GM19023 (cell line): ENCODE measurements around the gene TMEM178A.
"Not testable (repeated sequence)": the region's sequence is repeated elsewhere in the genome, so short reads cannot be mapped to it uniquely, and the experiment has no call there.

Experiments
- ATAC-seq: cut with Tn5 transposase; IDR thresholded peaks from one replicate; pipeline ENCODE4 v1.9.1; 2021; ENCODE audit warnings: mild to moderate bottlenecking, moderate library complexity; ENCODE audit not compliant: unreplicated experiment

The TMEM178A gene

GRCh38 chr2:39665811-39666490 lies at the start of gene TMEM178A:
TSS of gene TMEM178A (plus strand) at chr2:39665917. CDS start at chr2:39665975, 58 bp downstream.
- ATAC-seq, result no peak

GRCh38 chr2:39618236-39618635 lies 47.5 kb upstream of the TMEM178A start:
- no peak for ATAC-seq

GRCh38 chr2:39618736-39619135 lies 47.0 kb upstream of the TMEM178A start:
- no peak for ATAC-seq

- ATAC-seq, result no peak
These were observed 45.6 kb upstream of the TMEM178A start for GRCh38 chr2:39620067-39620466.

GRCh38 chr2:39621596-39621995 lies 44.1 kb upstream of the TMEM178A start:
- no peak for ATAC-seq

GRCh38 chr2:39622860-39623259 lies 42.9 kb upstream of the TMEM178A start:
- no peak for ATAC-seq

GRCh38 chr2:39623917-39624316 lies 41.8 kb upstream of the TMEM178A start:
- no peak for ATAC-seq

- ATAC-seq, result no peak
These were observed 40.4 kb upstream of the TMEM178A start for GRCh38 chr2:39625193-39625926.

GRCh38 chr2:39625927-39626270 lies 39.8 kb upstream of the TMEM178A start:
- ATAC-seq, result no peak

GRCh38 chr2:39628346-39628745 lies 37.4 kb upstream of the TMEM178A start:
- ATAC-seq, result not testable (repeated sequence)

GRCh38 chr2:39629646-39630045 lies 36.1 kb upstream of the TMEM178A start:
- no peak for ATAC-seq

- ATAC-seq, result no peak
These were observed 34.5 kb upstream of the TMEM178A start for GRCh38 chr2:39631256-39631655.

GRCh38 chr2:39631718-39632117 lies 34.0 kb upstream of the TMEM178A start:
- no peak for ATAC-seq

- ATAC-seq, result no peak
These were observed 32.8 kb upstream of the TMEM178A start for GRCh38 chr2:39632876-39633275.

GRCh38 chr2:39636306-39636705 lies 29.4 kb upstream of the TMEM178A start:
- ATAC-seq, result no peak

- ATAC-seq, result no peak
These were observed 27.1 kb upstream of the TMEM178A start for GRCh38 chr2:39638581-39638980.

- no peak for ATAC-seq
These were observed 25.6 kb upstream of the TMEM178A start for GRCh38 chr2:39640107-39640506.

- ATAC-seq, result no peak
These were observed 25.0 kb upstream of the TMEM178A start for GRCh38 chr2:39640681-39641080.

GRCh38 chr2:39641635-39642034 lies 24.1 kb upstream of the TMEM178A start:
- ATAC-seq, result no peak

- ATAC-seq, result no peak
These were observed 23.5 kb upstream of the TMEM178A start for GRCh38 chr2:39642051-39642718.

- ATAC-seq, result no peak
These were observed 19.9 kb upstream of the TMEM178A start for GRCh38 chr2:39645826-39646225.

- ATAC-seq, result no peak
These were observed 19.4 kb upstream of the TMEM178A start for GRCh38 chr2:39646267-39646666.
